Measurements from ENCODE around the gene TUBB4A. TPM values are rescaled to one million over a fixed set of nuclear protein-coding genes. Genes with fewer than 3 reads are reported as not detected.
A peak's percentile ranks its signal among the peaks of the same experiment; 100 is the strongest.

Gene TUBB4A
- total and polyA plus RNA-seq, 9 of the 15 experiments (the other 6 are each of a cell fraction or from before 2014, with no cell fraction given): 0.14 to 7.0 (median 0.75) TPM

DNA sequence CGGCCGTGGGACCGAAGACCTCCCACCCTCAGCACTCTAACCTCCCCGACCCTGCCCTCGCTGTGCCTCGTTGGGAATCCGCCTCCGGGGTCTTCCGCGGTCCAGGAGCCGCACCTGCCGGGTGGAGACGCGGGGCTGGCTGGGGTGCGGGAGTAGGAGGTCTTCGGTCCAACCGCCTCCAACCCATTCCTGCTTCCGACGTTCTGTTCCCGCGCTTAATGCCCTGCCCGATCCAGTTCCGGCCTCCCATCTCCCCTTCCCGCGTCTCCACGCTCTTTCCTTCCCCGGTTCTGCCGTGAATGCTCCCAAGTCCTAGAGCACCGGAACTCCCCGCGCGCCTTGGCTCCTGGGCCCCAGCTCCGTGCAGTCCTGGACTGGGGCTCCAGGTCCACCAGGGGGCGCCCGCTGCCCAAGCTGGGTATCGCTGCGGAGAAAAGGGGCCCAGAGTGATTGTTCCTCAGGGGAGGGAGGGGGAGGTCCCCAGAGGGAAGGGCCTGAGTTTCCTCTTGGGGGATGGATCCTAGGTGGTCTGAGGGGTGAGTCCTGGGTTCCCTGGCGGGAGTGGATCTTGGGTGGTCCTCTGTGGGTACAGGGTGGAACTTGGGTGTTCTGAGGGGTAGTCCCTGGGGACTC, 14.7 kb upstream of the TUBB4A start (continued):
- TF ChIP-seq, protein P1, sequence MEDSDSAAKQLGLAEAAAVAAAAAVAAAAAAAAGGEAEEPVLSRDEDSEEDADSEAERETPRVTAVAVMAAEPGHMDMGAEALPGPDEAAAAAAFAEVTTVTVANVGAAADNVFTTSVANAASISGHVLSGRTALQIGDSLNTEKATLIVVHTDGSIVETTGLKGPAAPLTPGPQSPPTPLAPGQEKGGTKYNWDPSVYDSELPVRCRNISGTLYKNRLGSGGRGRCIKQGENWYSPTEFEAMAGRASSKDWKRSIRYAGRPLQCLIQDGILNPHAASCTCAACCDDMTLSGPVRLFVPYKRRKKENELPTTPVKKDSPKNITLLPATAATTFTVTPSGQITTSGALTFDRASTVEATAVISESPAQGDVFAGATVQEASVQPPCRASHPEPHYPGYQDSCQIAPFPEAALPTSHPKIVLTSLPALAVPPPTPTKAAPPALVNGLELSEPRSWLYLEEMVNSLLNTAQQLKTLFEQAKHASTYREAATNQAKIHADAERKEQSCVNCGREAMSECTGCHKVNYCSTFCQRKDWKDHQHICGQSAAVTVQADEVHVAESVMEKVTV (CRISPR knock-in tag; IDR thresholded peaks at IDR 0.05): peak; percentile 92
- TF ChIP-seq GABPA (tag; conservative IDR thresholded peaks at IDR 0.05; ENCODE audit: low read depth) (peak; percentile 76), GTF2E2 (tag; IDR thresholded peaks at IDR 0.05) (no peak), NFE2L1 (tag; IDR thresholded peaks at IDR 0.05; ENCODE audit: borderline replicate concordance, low read depth) (no peak), SLC30A9 (CRISPR knock-in tag; IDR thresholded peaks at IDR 0.05) (no peak), DDX20 (tag; IDR thresholded peaks at IDR 0.05; ENCODE audit: low read depth) (no peak), ZFP36 (IDR thresholded peaks at IDR 0.05; ENCODE audit: low read depth, low read length, partially characterized antibody) (peak; percentile 20), SIN3A (IDR thresholded peaks at IDR 0.05; ENCODE audit: borderline replicate concordance in 2 of 2, control insufficient read depth in 1 of 2, low read depth in 2 of 2, low read length in 2 of 2) (0 out of 4 replicates have a peak, but pooled peaks of 1 of the 2 experiments have one; percentile 40), FOXP1 (CRISPR knock-in tag; IDR thresholded peaks at IDR 0.05) (peak; percentile 69; the same call in 1 of the 2 replicates), HLTF (IDR thresholded peaks at IDR 0.05) (no peak), ETV5 (CRISPR knock-in tag; IDR thresholded peaks at IDR 0.05; ENCODE audit: low read depth) (peak; percentile 86), ZNF707 (CRISPR knock-in tag; conservative IDR thresholded peaks at IDR 0.05) (no peak), DIDO1 (tag; IDR thresholded peaks at IDR 0.05; ENCODE audit: low read depth) (peak; percentile 41; the same call in 1 of the 2 replicates), GTF3C2 (IDR thresholded peaks at IDR 0.05; ENCODE audit: borderline replicate concordance, extremely low read depth, insufficient read length) (no peak), ESRRA (IDR thresholded peaks at IDR 0.05; ENCODE audit: borderline replicate concordance, low read depth) (no peak; the same call in 1 of the 2 replicates), TBP (optimal IDR thresholded peaks at IDR 0.05; ENCODE audit: low read depth, low read length) (peak; percentile 38), EP400 (IDR thresholded peaks at IDR 0.05) (peak; percentile 68), ZNF316 (IDR thresholded peaks at IDR 0.05) (no peak)
- TF ChIP-seq, protein P2, sequence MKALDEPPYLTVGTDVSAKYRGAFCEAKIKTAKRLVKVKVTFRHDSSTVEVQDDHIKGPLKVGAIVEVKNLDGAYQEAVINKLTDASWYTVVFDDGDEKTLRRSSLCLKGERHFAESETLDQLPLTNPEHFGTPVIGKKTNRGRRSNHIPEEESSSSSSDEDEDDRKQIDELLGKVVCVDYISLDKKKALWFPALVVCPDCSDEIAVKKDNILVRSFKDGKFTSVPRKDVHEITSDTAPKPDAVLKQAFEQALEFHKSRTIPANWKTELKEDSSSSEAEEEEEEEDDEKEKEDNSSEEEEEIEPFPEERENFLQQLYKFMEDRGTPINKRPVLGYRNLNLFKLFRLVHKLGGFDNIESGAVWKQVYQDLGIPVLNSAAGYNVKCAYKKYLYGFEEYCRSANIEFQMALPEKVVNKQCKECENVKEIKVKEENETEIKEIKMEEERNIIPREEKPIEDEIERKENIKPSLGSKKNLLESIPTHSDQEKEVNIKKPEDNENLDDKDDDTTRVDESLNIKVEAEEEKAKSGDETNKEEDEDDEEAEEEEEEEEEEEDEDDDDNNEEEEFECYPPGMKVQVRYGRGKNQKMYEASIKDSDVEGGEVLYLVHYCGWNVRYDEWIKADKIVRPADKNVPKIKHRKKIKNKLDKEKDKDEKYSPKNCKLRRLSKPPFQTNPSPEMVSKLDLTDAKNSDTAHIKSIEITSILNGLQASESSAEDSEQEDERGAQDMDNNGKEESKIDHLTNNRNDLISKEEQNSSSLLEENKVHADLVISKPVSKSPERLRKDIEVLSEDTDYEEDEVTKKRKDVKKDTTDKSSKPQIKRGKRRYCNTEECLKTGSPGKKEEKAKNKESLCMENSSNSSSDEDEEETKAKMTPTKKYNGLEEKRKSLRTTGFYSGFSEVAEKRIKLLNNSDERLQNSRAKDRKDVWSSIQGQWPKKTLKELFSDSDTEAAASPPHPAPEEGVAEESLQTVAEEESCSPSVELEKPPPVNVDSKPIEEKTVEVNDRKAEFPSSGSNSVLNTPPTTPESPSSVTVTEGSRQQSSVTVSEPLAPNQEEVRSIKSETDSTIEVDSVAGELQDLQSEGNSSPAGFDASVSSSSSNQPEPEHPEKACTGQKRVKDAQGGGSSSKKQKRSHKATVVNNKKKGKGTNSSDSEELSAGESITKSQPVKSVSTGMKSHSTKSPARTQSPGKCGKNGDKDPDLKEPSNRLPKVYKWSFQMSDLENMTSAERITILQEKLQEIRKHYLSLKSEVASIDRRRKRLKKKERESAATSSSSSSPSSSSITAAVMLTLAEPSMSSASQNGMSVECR (CRISPR knock-in tag; IDR thresholded peaks at IDR 0.05): peak; percentile 71; the same call in 1 of the 2 replicates
